ENCODE data around the gene TBCD. TPM values are rescaled to one million over a fixed set of nuclear protein-coding genes. Genes with fewer than 3 reads are reported as not detected.

TBCD gene
- total and polyA plus RNA-seq, 9 of the 15 experiments (the other 6 are each of a cell fraction or from before 2014, with no cell fraction given): 8.9 to 98.5 (median 28.0) TPM

GRCh38 chr17:82907797-82908542, 156.1 kb downstream of the TBCD start:
- no peak for DNase-seq (ENCODE audit: extremely low read depth in 1 of 4, low spot score in 3 of 4)
- H3K79me2 ChIP-seq (ENCODE audit: control insufficient read depth, insufficient read depth, low read length): 0 out of 3 replicates have a peak, but pooled peaks cover 2% of the 10 kb centered on the region
- peaks cover 53% of the 10 kb centered on the region; the same call in 2 of the 3 replicates for H3K36me3 ChIP-seq (ENCODE audit: control insufficient read depth, insufficient read depth, low read length)
- intact Hi-C loops (cut with micrococcal nuclease): no loop called here
- no peak overlapping the region for H3K27ac ChIP-seq (ENCODE audit: extremely low read depth, low read depth, low read length)
- no TSS peak for BruUV-seq (replicated peaks)
- no peak for ATAC-seq
- WGBS (ENCODE audit: insufficient coverage, low coverage, missing lambda C conversion rate): 92% methylated on average over 19 of the region's 19 CpGs
- no peaks in the 10 kb centered on the region for H4K20me1 ChIP-seq (replicated peaks; ENCODE audit: control insufficient read depth, insufficient read depth, low read length)
- H3K4me1 ChIP-seq (replicated peaks in 1 of 2; ENCODE audit: control insufficient read depth in 2 of 2, insufficient read depth in 2 of 2, low read length in 2 of 2): peaks cover 5 to 35% of the 10 kb centered on the region in 2 experiments; a peak in 3 of 5 replicates
- H3K9me1 ChIP-seq (ENCODE audit: control insufficient read depth, insufficient read depth, low read length): no peaks in the 10 kb centered on the region
- no peak overlapping the region for H2AFZ ChIP-seq (ENCODE audit: low read depth, low read length)
- no peak for FAIRE-seq
- ChIA-PET POLR2A (interaction anchor here (1.0 kb wide), 1 partner anchor 22 kb away, joined by 5 read pairs; no protein-coding TSS in a partner anchor), CTCF (ENCODE audit: low intra/inter-chr PET ratio) (no interaction called here)
- H3K9ac ChIP-seq (ENCODE audit: insufficient read depth in 1 of 2, low read depth in 2 of 2, low read length in 2 of 2): peak overlapping the region in 1 of 2 experiments; percentile 15; a peak in 1 of 4 replicates
- no peak overlapping the region for H3K4me2 ChIP-seq (ENCODE audit: insufficient read depth, low read length)
- no peaks in the 10 kb centered on the region for H3K27me3 ChIP-seq (ENCODE audit: control insufficient read depth in 2 of 2, insufficient read depth in 2 of 2, low read length in 2 of 2)
- TF ChIP-seq ZNF57 (CRISPR knock-in tag; IDR thresholded peaks at IDR 0.05) (no peak), U2AF1 (optimal IDR thresholded peaks at IDR 0.05; ENCODE audit: low read depth, low read length) (no peak), JUN (IDR thresholded peaks at IDR 0.05; ENCODE audit: borderline replicate concordance, low read depth, low read length) (no peak), JUN (CRISPR knock-in tag; IDR thresholded peaks at IDR 0.05; ENCODE audit: borderline replicate concordance) (no peak), TCF15 (CRISPR knock-in tag; IDR thresholded peaks at IDR 0.05) (no peak), ZSCAN29 (IDR thresholded peaks at IDR 0.05) (no peak), PHF8 (IDR thresholded peaks at IDR 0.05; ENCODE audit: borderline replicate concordance, low read length) (no peak), ZC3H11A (IDR thresholded peaks at IDR 0.05; ENCODE audit: low read depth, low read length) (no peak)
- in situ Hi-C loops (cut with MboI): no loop called here
- no peak overlapping the region for H3K4me3 ChIP-seq
- H3K9me3 ChIP-seq (replicated peaks; ENCODE audit: control insufficient read depth, insufficient read depth, low read depth, low read length): no peaks in the 10 kb centered on the region
